ENCODE measurements around the gene ASB17. TPM values are rescaled to one million over a fixed set of nuclear protein-coding genes. Genes with fewer than 3 reads are reported as not detected.

ASB17 gene
- polyA plus RNA-seq (2013, experiment 1 of 2) = not detected
- not detected for polyA plus RNA-seq (2013, experiment 2 of 2)

GRCh38 chr1:75932304-75932703, at the start of gene ASB17:
Gene ASB17 (minus strand): TSS chr1:75932404. CDS start chr1:75932291, 113 bp downstream.
- no peaks in the 10 kb centered on the region for H3K27me3 ChIP-seq (ENCODE audit: control insufficient read depth in 3 of 3, insufficient read depth in 3 of 3, low read depth in 1 of 3, low read length in 3 of 3)
- no peak within 1 kb of the TSS for H2BK12ac ChIP-seq (ENCODE audit: low read length)
- no peak within 1 kb of the TSS for H3K4me2 ChIP-seq (ENCODE audit: insufficient read depth, low read length, poor library complexity, severe bottlenecking)
- H3K18ac ChIP-seq (ENCODE audit: low read length) = no peak within 1 kb of the TSS
- no CpG with 5 or more reads among the region's 1 CpG for WGBS, 2 donors (ENCODE audit: extremely low coverage in 2 of 2, insufficient read length in 2 of 2, insufficient replicate concordance in 1 of 2)
- no peak within 1 kb of the TSS for H3K14ac ChIP-seq (ENCODE audit: low read length)
- no peaks in the 10 kb centered on the region for H3K36me3 ChIP-seq (replicated peaks in 1 of 2; ENCODE audit: control insufficient read depth in 2 of 2, insufficient read depth in 2 of 2, low read length in 2 of 2)
- no peaks in the 10 kb centered on the region for H3K9me3 ChIP-seq (replicated peaks in 1 of 2; ENCODE audit: control insufficient read depth in 2 of 2, insufficient read depth in 1 of 2, low read depth in 1 of 2, low read length in 2 of 2)
- no peak within 1 kb of the TSS for H2BK15ac ChIP-seq (ENCODE audit: low read length)
- H3K4me3 ChIP-seq (ENCODE audit: low read length in 2 of 2) = no peak within 1 kb of the TSS
- H3K79me1 ChIP-seq (ENCODE audit: low read depth, low read length) = no peaks in the 10 kb centered on the region
- no peak within 1 kb of the TSS for H3K27ac ChIP-seq (replicated peaks; ENCODE audit: low read length)
- H2AK5ac ChIP-seq (ENCODE audit: low read depth, low read length) = no peak within 1 kb of the TSS
- H2BK120ac ChIP-seq (ENCODE audit: low read depth, low read length) = no peak within 1 kb of the TSS
- no peak within 1 kb of the TSS for H4K8ac ChIP-seq (ENCODE audit: low read depth, low read length)
- no peak within 1 kb of the TSS for H3K4ac ChIP-seq (ENCODE audit: low read length)
- H3K4me1 ChIP-seq (ENCODE audit: control insufficient read depth in 2 of 2, insufficient read depth in 1 of 2, low read depth in 1 of 2, low read length in 2 of 2) = no peaks in the 10 kb centered on the region
- H2BK5ac ChIP-seq (ENCODE audit: low read length) = no peak within 1 kb of the TSS
- H3K9ac ChIP-seq (ENCODE audit: low read depth, low read length, poor library complexity) = no peak within 1 kb of the TSS
- H3K23ac ChIP-seq (ENCODE audit: low read depth, low read length, poor library complexity) = no peak within 1 kb of the TSS
- no peak for DNase-seq (ENCODE audit: low spot score)
- H2AFZ ChIP-seq (ENCODE audit: low read length) = no peak within 1 kb of the TSS
- no peak within 1 kb of the TSS for H4K91ac ChIP-seq (ENCODE audit: low read depth, low read length, poor library complexity)

- Histone ChIP-seq H3K4me3 (ENCODE audit: low read length in 2 of 2) (no peak overlapping the region), H3K4me1 (ENCODE audit: control insufficient read depth in 2 of 2, insufficient read depth in 1 of 2, low read depth in 1 of 2, low read length in 2 of 2) (no peaks in the 10 kb centered on the region), H3K14ac (ENCODE audit: low read length) (no peak overlapping the region), H4K91ac (ENCODE audit: low read depth, low read length, poor library complexity) (no peak overlapping the region), H4K8ac (ENCODE audit: low read depth, low read length) (no peak overlapping the region), H2BK120ac (ENCODE audit: low read depth, low read length) (no peak overlapping the region), H3K36me3 (replicated peaks in 1 of 2; ENCODE audit: control insufficient read depth in 2 of 2, insufficient read depth in 2 of 2, low read length in 2 of 2) (no peaks in the 10 kb centered on the region), H2AFZ (ENCODE audit: low read length) (peak overlapping the region; percentile 9), H3K4me2 (ENCODE audit: insufficient read depth, low read length, poor library complexity, severe bottlenecking) (no peak overlapping the region), H2BK15ac (ENCODE audit: low read length) (no peak overlapping the region), H3K79me1 (ENCODE audit: low read depth, low read length) (no peaks in the 10 kb centered on the region), H3K9me3 (replicated peaks in 1 of 2; ENCODE audit: control insufficient read depth in 2 of 2, insufficient read depth in 1 of 2, low read depth in 1 of 2, low read length in 2 of 2) (peaks cover 0 to 6% of the 10 kb centered on the region in 2 donors), H2BK5ac (ENCODE audit: low read length) (no peak overlapping the region), H3K27ac (replicated peaks; ENCODE audit: low read length) (no peak overlapping the region), H2BK12ac (ENCODE audit: low read length) (no peak overlapping the region), H3K18ac (ENCODE audit: low read length) (no peak overlapping the region), H3K23ac (ENCODE audit: low read depth, low read length, poor library complexity) (no peak overlapping the region), H3K27me3 (ENCODE audit: control insufficient read depth in 3 of 3, insufficient read depth in 3 of 3, low read depth in 1 of 3, low read length in 3 of 3) (no peaks in the 10 kb centered on the region), H3K4ac (ENCODE audit: low read length) (no peak overlapping the region), H3K9ac (ENCODE audit: low read depth, low read length, poor library complexity) (no peak overlapping the region), H2AK5ac (ENCODE audit: low read depth, low read length) (no peak overlapping the region)
- no peak for DNase-seq (ENCODE audit: low spot score)
- no CpG with 5 or more reads among the region's 6 CpGs for WGBS, 2 donors (ENCODE audit: extremely low coverage in 2 of 2, insufficient read length in 2 of 2, insufficient replicate concordance in 1 of 2)
These were observed 49.0 kb upstream of the ASB17 start for GRCh38 chr1:75980972-75981897.

- Histone ChIP-seq H3K9ac (ENCODE audit: low read depth, low read length, poor library complexity) (no peak overlapping the region), H2AK5ac (ENCODE audit: low read depth, low read length) (no peak overlapping the region), H3K4me2 (ENCODE audit: insufficient read depth, low read length, poor library complexity, severe bottlenecking) (no peak overlapping the region), H3K79me1 (ENCODE audit: low read depth, low read length) (no peaks in the 10 kb centered on the region), H3K4me1 (ENCODE audit: control insufficient read depth in 2 of 2, insufficient read depth in 1 of 2, low read depth in 1 of 2, low read length in 2 of 2) (no peaks in the 10 kb centered on the region), H3K36me3 (replicated peaks in 1 of 2; ENCODE audit: control insufficient read depth in 2 of 2, insufficient read depth in 2 of 2, low read length in 2 of 2) (no peaks in the 10 kb centered on the region), H2BK12ac (ENCODE audit: low read length) (no peak overlapping the region), H3K23ac (ENCODE audit: low read depth, low read length, poor library complexity) (no peak overlapping the region), H3K18ac (ENCODE audit: low read length) (no peak overlapping the region), H3K4ac (ENCODE audit: low read length) (no peak overlapping the region), H4K91ac (ENCODE audit: low read depth, low read length, poor library complexity) (no peak overlapping the region), H2BK5ac (ENCODE audit: low read length) (no peak overlapping the region), H2BK120ac (ENCODE audit: low read depth, low read length) (no peak overlapping the region), H2BK15ac (ENCODE audit: low read length) (no peak overlapping the region), H3K14ac (ENCODE audit: low read length) (no peak overlapping the region), H3K4me3 (ENCODE audit: low read length in 2 of 2) (no peak overlapping the region), H3K9me3 (replicated peaks in 1 of 2; ENCODE audit: control insufficient read depth in 2 of 2, insufficient read depth in 1 of 2, low read depth in 1 of 2, low read length in 2 of 2) (no peaks in the 10 kb centered on the region), H3K27ac (replicated peaks; ENCODE audit: low read length) (no peak overlapping the region), H4K8ac (ENCODE audit: low read depth, low read length) (no peak overlapping the region), H3K27me3 (ENCODE audit: control insufficient read depth in 3 of 3, insufficient read depth in 3 of 3, low read depth in 1 of 3, low read length in 3 of 3) (no peaks in the 10 kb centered on the region), H2AFZ (ENCODE audit: low read length) (no peak overlapping the region)
- DNase-seq (ENCODE audit: low spot score) = no peak
These were observed 38.4 kb upstream of the ASB17 start for GRCh38 chr1:75970631-75971030.

- DNase-seq (ENCODE audit: low spot score) = no peak
- no peak overlapping the region for H3K4ac ChIP-seq (ENCODE audit: low read length)
- WGBS, 2 donors (ENCODE audit: extremely low coverage in 2 of 2, insufficient read length in 2 of 2, insufficient replicate concordance in 1 of 2) = no CpG with 5 or more reads among the region's 3 CpGs
- H3K4me2 ChIP-seq (ENCODE audit: insufficient read depth, low read length, poor library complexity, severe bottlenecking) = no peak overlapping the region
- no peak overlapping the region for H3K4me3 ChIP-seq (ENCODE audit: low read length in 2 of 2)
- no peak overlapping the region for H3K18ac ChIP-seq (ENCODE audit: low read length)
- no peak overlapping the region for H3K27ac ChIP-seq (replicated peaks; ENCODE audit: low read length)
- H3K4me1 ChIP-seq (ENCODE audit: control insufficient read depth in 2 of 2, insufficient read depth in 1 of 2, low read depth in 1 of 2, low read length in 2 of 2) = no peaks in the 10 kb centered on the region
- H3K9ac ChIP-seq (ENCODE audit: low read depth, low read length, poor library complexity) = no peak overlapping the region
- no peak overlapping the region for H4K8ac ChIP-seq (ENCODE audit: low read depth, low read length)
- H4K91ac ChIP-seq (ENCODE audit: low read depth, low read length, poor library complexity) = no peak overlapping the region
- H2AFZ ChIP-seq (ENCODE audit: low read length) = peak overlapping the region; percentile 43
- no peaks in the 10 kb centered on the region for H3K27me3 ChIP-seq (ENCODE audit: control insufficient read depth in 3 of 3, insufficient read depth in 3 of 3, low read depth in 1 of 3, low read length in 3 of 3)
- H3K14ac ChIP-seq (ENCODE audit: low read length) = no peak overlapping the region
- H2BK120ac ChIP-seq (ENCODE audit: low read depth, low read length) = no peak overlapping the region
- no peak overlapping the region for H3K23ac ChIP-seq (ENCODE audit: low read depth, low read length, poor library complexity)
- no peak overlapping the region for H2AK5ac ChIP-seq (ENCODE audit: low read depth, low read length)
- H2BK5ac ChIP-seq (ENCODE audit: low read length) = no peak overlapping the region
- no peaks in the 10 kb centered on the region for H3K36me3 ChIP-seq (replicated peaks in 1 of 2; ENCODE audit: control insufficient read depth in 2 of 2, insufficient read depth in 2 of 2, low read length in 2 of 2)
- no peaks in the 10 kb centered on the region for H3K9me3 ChIP-seq (replicated peaks in 1 of 2; ENCODE audit: control insufficient read depth in 2 of 2, insufficient read depth in 1 of 2, low read depth in 1 of 2, low read length in 2 of 2)
- H2BK12ac ChIP-seq (ENCODE audit: low read length) = no peak overlapping the region
- no peaks in the 10 kb centered on the region for H3K79me1 ChIP-seq (ENCODE audit: low read depth, low read length)
- no peak overlapping the region for H2BK15ac ChIP-seq (ENCODE audit: low read length)
These were observed 37.3 kb upstream of the ASB17 start for GRCh38 chr1:75969550-75969949.
